ENCODE data around the gene CXCL16. TPM values are rescaled to one million over a fixed set of nuclear protein-coding genes. Genes with fewer than 3 reads are reported as not detected.
"Not testable (repeated sequence)": the region's sequence is repeated elsewhere in the genome, so short reads cannot be mapped to it uniquely, and the experiment has no call there.

CXCL16 gene
- total RNA-seq, 2 donors from 2014 or later: 10.3 to 15.3 TPM

DNA sequence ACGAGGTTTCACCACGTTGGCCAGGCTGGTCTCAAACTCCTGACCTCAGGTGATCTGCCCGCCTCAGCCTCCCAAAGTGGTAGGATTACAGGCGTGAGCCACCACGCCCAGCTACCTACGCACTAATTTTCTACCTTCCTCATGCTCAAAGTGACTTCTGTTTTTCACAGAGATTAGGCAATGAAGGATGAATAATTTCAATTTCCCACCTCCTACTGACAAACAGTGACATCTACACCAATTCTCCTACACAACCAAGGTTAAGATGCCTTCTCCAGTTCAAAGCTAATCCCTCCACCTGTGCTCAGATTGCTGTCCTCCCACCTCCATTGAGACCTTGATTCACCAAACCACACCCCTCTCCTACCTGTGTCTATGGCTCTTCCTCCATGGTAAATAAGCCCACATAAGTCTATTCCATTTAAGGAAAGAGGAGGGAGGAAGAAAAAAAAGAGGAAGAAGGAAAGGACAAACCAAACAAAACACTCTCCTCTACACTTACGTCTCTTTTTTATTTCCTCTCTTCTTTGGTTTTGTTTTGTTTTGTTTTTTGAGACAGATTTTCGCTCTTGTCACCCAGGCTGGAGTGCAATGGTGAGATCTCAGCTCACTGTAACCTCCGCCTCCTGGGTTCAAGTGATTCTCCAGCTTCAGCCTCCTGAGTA, 13.9 kb downstream of the CXCL16 start:
- H3K4me1 Mint-ChIP-seq: peaks cover 9% of the 10 kb centered on the region
- H3K9me3 ChIP-seq (ENCODE audit: control insufficient read depth, low read length, poor library complexity, severe bottlenecking): no peaks in the 10 kb centered on the region
- DNase-seq: no peak
- H3K36me3 Mint-ChIP-seq (ENCODE audit: low read depth): peaks cover under 1% of the 10 kb centered on the region
- H3K27me3 Mint-ChIP-seq: no peaks in the 10 kb centered on the region
- no peak for ATAC-seq
- H3K4me3 Mint-ChIP-seq: no peak overlapping the region
- no peak overlapping the region for H3K27ac Mint-ChIP-seq

DNA sequence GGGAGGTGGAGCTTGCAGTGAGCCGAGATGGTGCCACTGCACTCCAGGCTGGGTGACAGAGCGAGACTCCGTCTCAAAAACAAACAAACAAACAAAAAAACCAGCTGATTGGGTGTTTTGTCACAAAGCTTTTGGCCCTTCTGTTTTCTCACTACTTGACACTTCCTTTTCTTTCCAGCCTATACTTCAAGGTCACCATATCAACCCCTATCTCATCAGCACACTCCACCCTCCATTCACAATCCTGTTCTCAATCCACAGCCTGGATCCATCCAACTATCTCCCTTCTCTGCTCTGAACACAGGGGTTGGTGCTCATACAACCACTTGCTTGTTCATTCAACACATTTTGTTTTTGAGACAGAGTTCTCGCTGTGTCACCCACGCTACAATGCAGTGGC, 15.1 kb downstream of the CXCL16 start:
- no peak for ATAC-seq
- Mint-ChIP-seq H3K27ac (no peak overlapping the region), H3K4me1 (peaks cover 4% of the 10 kb centered on the region), H3K36me3 (ENCODE audit: low read depth) (peaks cover 3% of the 10 kb centered on the region), H3K27me3 (no peaks in the 10 kb centered on the region), H3K4me3 (no peak overlapping the region)
- no peaks in the 10 kb centered on the region for H3K9me3 ChIP-seq (ENCODE audit: control insufficient read depth, low read length, poor library complexity, severe bottlenecking)
- DNase-seq: no peak

DNA sequence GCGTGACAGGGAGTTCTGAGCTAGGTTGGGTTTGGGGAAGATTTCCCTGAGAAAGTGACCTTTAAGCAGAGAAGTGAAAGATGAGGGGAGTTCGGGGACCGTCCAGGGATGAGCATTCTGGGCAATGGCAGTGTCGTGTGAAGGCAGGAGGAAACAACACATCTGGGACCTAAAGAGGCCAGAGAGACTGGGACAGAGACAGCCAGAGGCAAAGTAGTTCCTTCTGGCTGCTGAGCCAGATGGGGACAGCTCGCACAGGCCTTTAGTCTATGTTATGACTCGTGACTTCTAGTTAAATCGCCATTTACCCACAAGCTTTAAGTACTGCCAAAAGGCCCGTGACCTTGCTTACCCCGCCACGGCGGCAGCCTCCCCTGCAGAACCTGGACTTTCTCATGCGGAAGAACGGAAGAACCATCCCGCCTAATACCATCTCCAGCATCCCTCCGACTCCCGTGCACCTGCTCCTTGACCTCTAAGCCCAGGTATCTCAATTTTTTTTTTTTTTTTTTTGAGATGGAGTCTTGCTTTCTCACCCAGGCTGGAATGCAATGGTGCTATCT, 17.0 kb downstream of the CXCL16 start:
- DNase-seq (no peak), ATAC-seq (no peak)
- H3K9me3 ChIP-seq (ENCODE audit: control insufficient read depth, low read length, poor library complexity, severe bottlenecking): no peaks in the 10 kb centered on the region
- H3K36me3 Mint-ChIP-seq (ENCODE audit: low read depth): peaks cover 4% of the 10 kb centered on the region
- no peak overlapping the region for H3K4me3 Mint-ChIP-seq
- H3K27me3 Mint-ChIP-seq: no peaks in the 10 kb centered on the region
- H3K27ac Mint-ChIP-seq: no peak overlapping the region
- H3K4me1 Mint-ChIP-seq: peaks cover 4% of the 10 kb centered on the region

DNA sequence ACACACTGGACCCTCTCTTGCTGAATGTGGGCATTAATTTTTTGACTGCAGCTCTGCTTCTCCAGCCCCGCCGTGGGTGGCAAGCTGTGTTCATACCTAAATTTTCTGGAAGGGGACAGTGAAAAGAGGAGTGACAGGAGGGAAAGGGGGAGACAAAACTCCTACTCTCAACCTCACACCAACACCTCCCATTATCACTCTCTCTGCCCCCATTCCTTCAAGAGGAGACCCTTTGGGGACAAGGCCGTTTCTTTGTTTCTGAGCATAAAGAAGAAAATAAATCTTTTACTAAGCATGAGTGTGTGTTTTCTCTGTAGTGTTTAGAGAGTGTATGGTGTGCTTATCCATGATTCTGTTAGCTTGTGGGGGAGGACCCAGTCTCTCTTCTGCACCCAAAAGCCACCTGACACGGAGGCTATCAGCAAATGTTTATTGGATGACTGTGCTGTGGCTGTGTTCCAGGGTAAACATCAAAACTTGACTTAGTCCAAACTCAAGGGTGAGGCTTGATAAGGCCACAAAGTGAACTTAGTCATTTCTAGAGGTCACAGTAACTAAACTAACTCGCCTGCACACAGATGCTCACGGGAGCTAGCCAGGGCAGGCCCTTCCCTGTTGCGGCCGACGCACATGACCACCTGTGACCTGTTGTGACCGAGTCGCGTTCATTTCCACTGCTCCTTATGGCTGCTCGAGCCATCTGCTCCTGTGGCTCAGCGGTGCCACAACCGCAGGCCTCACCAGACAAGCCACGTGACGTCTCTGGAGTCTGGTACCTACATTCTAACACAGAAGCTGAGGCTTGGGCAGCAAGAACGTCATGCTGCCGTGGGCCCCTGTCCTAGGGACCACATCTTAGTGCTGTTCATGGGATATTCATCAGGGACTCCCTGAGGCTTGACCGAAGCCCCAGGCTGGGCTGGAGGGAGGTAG, 18.3 kb downstream of the CXCL16 start:
- Mint-ChIP-seq H3K36me3 (ENCODE audit: low read depth) (peaks cover 4% of the 10 kb centered on the region), H3K4me3 (no peak overlapping the region), H3K27me3 (no peaks in the 10 kb centered on the region), H3K27ac (peak overlapping the region; percentile 74), H3K4me1 (peaks cover 8% of the 10 kb centered on the region)
- ATAC-seq (peak; percentile 72), DNase-seq (no peak)
- H3K9me3 ChIP-seq (ENCODE audit: control insufficient read depth, low read length, poor library complexity, severe bottlenecking): no peaks in the 10 kb centered on the region

DNA sequence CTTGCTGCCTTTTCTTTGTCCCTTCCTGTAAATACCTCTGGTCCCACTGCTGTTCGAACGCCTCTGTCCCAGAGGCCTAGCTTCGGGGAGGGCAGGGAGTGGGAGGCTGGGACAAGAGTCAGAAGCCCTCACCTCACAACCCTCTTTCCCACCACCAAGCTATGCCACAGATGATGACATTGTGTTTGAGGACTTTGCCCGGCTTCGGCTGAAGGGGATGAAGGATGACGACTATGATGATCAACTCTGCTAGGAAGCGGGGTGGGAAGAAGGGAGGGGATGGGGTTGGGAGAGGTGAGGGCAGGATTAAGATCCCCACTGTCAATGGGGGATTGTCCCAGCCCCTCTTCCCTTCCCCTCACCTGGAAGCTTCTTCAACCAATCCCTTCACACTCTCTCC, 18.9 kb downstream of the CXCL16 start:
- no peak for DNase-seq
- H3K9me3 ChIP-seq (ENCODE audit: control insufficient read depth, low read length, poor library complexity, severe bottlenecking): no peaks in the 10 kb centered on the region
- Mint-ChIP-seq H3K27me3 (no peaks in the 10 kb centered on the region), H3K4me3 (no peak overlapping the region), H3K27ac (peak overlapping the region; percentile 74), H3K36me3 (ENCODE audit: low read depth) (peaks cover 4% of the 10 kb centered on the region), H3K4me1 (peaks cover 11% of the 10 kb centered on the region)
- no peak for ATAC-seq

DNA sequence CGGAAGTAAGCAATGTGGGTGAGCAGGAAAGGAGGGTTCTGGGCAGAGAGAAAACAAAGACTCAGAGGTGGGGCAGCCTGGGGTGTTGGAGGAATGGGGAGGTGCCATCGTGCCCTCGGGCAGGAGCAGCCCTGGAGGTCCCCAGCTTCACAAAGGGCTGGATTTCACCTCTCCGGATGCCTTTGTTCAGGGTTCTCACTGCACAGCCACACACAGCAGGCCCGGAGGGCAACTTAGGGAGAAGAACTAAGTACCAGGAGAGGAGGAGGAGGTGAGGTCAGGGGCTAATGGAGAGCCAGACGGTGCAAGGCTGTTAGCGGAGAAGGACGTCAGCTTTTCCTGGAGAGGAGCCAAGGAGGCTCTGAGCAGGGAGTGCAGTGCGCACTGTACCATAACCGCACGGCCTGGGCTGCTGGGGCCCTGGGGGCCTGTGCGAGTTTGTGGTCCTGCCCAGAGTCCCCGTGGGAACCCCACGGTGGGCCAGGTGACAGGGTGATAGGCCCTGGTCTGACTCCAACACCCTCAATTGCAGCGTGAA, 20.0 kb downstream of the CXCL16 start:
- Mint-ChIP-seq H3K27ac (peak overlapping the region; percentile 74), H3K4me3 (no peak overlapping the region), H3K36me3 (ENCODE audit: low read depth) (peaks cover 4% of the 10 kb centered on the region), H3K4me1 (peaks cover 21% of the 10 kb centered on the region), H3K27me3 (no peaks in the 10 kb centered on the region)
- no peak for ATAC-seq
- DNase-seq: no peak
- no peaks in the 10 kb centered on the region for H3K9me3 ChIP-seq (ENCODE audit: control insufficient read depth, low read length, poor library complexity, severe bottlenecking)

DNA sequence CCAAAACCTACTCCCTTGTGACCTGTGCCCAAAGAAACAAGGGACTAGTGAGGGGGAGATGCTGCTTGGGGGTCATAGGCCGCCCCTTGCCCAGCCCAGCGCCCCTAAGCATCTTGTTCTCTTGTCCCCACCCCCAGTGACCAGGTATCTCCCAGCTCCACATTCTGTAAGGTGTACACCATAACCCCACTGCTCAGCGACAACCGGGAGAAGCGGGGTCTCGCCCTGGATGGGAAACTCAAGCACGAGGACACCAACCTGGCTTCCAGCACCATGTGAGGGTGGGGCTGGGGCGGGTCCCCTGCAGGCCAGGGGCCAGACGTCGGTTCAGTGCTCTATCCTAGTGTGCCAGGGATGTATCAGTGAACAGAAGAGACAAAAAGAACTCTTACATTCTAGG, 20.6 kb downstream of the CXCL16 start:
- DNase-seq (no peak), ATAC-seq (no peak)
- H3K4me3 Mint-ChIP-seq: no peak overlapping the region
- H3K4me1 Mint-ChIP-seq: peaks cover 22% of the 10 kb centered on the region
- H3K27ac Mint-ChIP-seq: peak overlapping the region; percentile 74
- no peaks in the 10 kb centered on the region for H3K9me3 ChIP-seq (ENCODE audit: control insufficient read depth, low read length, poor library complexity, severe bottlenecking)
- H3K27me3 Mint-ChIP-seq: no peaks in the 10 kb centered on the region
- peaks cover 4% of the 10 kb centered on the region for H3K36me3 Mint-ChIP-seq (ENCODE audit: low read depth)

DNA sequence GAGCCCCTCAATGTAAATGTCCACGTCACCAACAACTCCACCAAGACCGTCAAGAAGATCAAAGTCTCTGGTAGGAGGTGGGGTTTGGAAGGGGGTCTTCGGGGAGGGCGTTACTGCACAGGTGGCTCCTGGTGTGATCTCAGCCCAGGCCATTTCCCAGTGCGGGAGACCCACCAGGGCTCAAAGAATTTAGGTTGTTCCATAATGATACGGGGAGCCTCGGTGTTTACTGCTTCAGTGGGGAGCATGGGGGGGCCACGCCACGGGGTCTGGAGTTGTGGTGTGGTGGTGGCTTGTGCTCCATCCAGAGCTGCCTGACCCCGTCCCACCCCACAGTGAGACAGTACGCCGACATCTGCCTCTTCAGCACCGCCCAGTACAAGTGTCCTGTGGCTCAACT, 21.5 kb downstream of the CXCL16 start:
- Mint-ChIP-seq H3K36me3 (ENCODE audit: low read depth) (peaks cover 4% of the 10 kb centered on the region), H3K4me1 (peaks cover 24% of the 10 kb centered on the region), H3K4me3 (peak overlapping the region; percentile 3), H3K27me3 (no peaks in the 10 kb centered on the region), H3K27ac (no peak overlapping the region)
- no peaks in the 10 kb centered on the region for H3K9me3 ChIP-seq (ENCODE audit: control insufficient read depth, low read length, poor library complexity, severe bottlenecking)
- ATAC-seq (no peak), DNase-seq (no peak)

DNA sequence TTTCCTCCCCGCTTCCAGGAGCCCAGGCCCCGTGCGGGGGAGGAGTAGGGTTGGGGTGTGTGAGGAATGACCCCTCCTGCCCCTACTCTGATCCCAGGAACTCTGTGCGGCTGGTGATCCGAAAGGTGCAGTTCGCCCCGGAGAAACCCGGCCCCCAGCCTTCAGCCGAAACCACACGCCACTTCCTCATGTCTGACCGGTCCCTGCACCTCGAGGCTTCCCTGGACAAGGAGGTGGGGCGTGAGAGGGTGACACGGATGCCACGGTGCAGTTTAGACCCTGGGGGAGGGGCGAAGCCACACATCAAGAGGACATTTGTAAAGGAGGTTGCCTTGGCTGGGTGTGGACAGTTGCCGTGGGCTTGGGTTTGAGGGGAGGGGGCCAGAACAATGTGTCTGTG, 21.9 kb downstream of the CXCL16 start:
- DNase-seq: no peak
- Mint-ChIP-seq H3K27ac (no peak overlapping the region), H3K36me3 (ENCODE audit: low read depth) (peaks cover 4% of the 10 kb centered on the region), H3K4me1 (peaks cover 24% of the 10 kb centered on the region), H3K4me3 (peak overlapping the region; percentile 3), H3K27me3 (no peaks in the 10 kb centered on the region)
- H3K9me3 ChIP-seq (ENCODE audit: control insufficient read depth, low read length, poor library complexity, severe bottlenecking): no peaks in the 10 kb centered on the region
- ATAC-seq: no peak

DNA sequence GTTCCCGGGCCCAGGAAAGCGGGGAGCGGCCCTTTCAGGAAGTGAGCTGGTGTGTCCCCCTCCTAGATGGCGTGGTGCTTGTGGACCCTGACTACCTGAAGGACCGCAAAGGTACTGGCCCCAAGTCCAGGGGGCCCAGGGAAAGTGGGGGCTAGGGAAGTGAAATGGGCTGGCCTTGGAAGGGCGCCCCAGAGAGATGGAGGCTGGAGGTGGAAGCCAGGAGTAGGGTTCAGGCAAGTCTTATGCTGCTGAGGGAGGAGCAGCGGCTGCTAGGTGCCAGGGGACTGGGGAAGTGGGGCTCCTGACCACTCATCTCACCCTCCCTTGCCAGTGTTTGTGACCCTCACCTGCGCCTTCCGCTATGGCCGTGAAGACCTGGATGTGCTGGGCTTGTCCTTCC, 23.6 kb downstream of the CXCL16 start:
- H3K36me3 Mint-ChIP-seq (ENCODE audit: low read depth): peaks cover 4% of the 10 kb centered on the region
- H3K27me3 Mint-ChIP-seq: no peaks in the 10 kb centered on the region
- H3K9me3 ChIP-seq (ENCODE audit: control insufficient read depth, low read length, poor library complexity, severe bottlenecking): no peaks in the 10 kb centered on the region
- ATAC-seq (no peak), DNase-seq (no peak)
- peak overlapping the region; percentile 95 for H3K27ac Mint-ChIP-seq
- H3K4me1 Mint-ChIP-seq: peaks cover 35% of the 10 kb centered on the region
- H3K4me3 Mint-ChIP-seq: peak overlapping the region; percentile 88

DNA sequence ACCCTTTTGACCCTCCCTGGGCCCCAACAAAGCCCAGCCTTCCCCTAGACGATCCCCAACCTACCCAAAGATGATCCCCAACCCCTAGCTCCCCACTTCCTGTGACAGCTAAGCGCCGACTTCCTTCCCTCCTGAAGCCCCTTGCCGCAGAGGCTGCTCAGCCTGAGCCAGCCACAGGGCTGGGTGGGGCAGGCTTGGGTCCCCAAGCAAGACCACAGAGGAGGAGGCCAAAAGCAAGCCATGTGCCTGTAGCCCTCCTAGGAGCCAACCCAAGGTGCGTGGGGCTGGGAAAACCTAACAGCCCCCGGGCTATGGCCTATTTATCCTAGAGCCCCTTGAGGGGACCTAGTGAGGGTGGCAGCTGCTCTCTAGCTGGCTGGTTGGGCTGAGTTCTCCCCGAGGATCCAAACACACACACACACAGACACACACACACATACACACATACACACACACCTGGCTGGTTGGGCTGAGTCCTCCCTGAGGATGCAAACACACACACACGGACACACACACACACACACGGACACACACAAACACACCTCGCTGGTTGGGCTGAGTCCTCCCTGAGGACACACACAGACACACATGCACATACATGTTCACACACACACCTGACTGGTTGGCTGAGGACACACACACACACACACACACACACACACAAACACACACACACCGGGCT, 24.5 kb downstream of the CXCL16 start:
- H3K9me3 ChIP-seq (ENCODE audit: control insufficient read depth, low read length, poor library complexity, severe bottlenecking): no peaks in the 10 kb centered on the region
- ATAC-seq (peak; percentile 4), DNase-seq (peak in 2 of 3 donors; percentile 29 to 52)
- Mint-ChIP-seq H3K36me3 (ENCODE audit: low read depth) (peaks cover 2% of the 10 kb centered on the region), H3K27ac (peak overlapping the region; percentile 95), H3K4me3 (peak overlapping the region; percentile 88), H3K27me3 (no peaks in the 10 kb centered on the region), H3K4me1 (peaks cover 35% of the 10 kb centered on the region)

DNA sequence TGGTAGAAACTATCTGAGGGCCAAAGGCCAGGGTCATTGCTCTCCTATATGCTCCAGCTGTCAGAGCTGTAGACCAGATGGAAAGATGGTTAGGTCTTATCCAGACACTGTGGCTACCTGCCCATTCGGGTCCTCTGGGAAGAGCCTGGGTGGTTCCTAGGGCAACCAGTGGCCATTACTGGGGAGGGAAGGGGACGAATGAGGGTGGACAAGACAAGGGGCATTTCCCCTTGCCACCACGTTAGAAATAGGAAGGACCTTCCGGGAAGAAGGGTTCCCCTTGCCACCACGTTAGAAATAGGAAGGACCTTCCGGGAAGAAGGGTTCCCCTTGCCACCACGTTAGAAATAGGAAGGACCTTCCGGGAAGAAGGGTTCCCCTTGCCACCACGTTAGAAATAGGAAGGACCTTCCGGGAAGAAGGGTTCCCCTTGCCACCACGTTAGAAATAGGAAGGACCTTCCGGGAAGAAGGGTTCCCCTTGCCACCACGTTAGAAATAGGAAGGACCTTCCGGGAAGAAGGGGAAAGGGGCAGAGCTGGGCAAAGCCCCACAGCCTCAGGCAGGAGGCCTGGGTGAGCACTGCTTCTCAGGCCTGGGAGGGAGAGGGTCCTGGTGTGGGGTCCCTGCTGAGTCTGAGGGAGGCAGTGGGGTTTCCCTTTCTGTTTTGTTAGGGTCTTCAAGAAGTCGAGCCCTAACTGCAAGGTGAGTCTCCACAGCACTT, 25.2 kb downstream of the CXCL16 start:
- peak overlapping the region; percentile 95 for H3K27ac Mint-ChIP-seq

More for the DNA sequence above, 25.2 kb downstream of the CXCL16 start:
- ATAC-seq; H3K36me3 Mint-ChIP-seq (ENCODE audit: low read depth); H3K27me3 Mint-ChIP-seq; H3K9me3 ChIP-seq (ENCODE audit: control insufficient read depth, low read length, poor library complexity, severe bottlenecking); DNase-seq: not testable (repeated sequence)
- H3K4me3 Mint-ChIP-seq: peak overlapping the region; percentile 88
- peaks cover 39% of the 10 kb centered on the region for H3K4me1 Mint-ChIP-seq
